ENCODE measurements around the gene DPP7.

DNA sequence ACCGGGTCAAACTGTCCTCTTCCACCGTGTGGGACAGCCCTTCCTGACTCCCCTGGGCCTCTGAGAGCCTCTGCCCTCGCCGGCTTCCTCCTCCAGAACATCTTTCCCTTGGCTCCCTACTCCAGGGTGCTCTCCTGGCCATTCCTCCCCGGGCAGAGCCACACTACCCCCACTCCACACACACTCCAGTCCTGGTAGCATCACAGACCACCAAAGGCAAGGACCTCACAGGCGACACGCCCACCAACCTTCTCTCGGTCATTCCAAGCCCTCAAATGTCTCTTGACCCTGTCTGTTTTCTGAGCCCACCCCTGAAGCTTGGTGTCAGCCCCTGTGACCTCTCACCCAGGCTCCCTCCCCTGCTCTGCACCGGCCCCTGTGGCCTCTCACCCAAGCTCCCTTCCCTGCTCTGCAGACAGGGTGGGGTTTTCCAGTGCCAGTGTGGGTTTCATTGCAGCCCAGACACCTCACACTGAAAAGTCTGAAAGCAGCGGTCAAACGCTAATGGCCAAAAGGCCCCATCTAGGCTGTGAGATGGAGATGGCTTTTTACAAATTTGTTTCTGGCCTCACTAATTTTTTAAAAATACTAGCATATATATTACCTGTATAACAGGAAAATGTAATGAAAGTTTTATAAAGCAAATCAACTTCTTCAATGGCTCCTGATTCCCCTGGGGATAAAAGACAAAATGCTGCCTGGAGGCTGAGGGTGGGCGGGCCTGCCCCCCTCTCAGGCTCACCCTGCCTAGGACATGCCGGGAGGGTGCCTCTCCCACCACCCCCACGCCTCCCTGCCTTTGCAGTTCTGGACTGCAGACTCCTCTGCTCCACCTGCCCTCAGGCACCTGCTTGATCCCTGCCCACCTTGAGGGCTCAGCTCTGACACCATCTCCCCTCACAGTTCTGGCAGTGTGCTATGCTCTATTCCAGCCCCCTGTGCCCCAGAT, 44.8 kb upstream of the DPP7 start:
- TF ChIP-seq, protein P1, sequence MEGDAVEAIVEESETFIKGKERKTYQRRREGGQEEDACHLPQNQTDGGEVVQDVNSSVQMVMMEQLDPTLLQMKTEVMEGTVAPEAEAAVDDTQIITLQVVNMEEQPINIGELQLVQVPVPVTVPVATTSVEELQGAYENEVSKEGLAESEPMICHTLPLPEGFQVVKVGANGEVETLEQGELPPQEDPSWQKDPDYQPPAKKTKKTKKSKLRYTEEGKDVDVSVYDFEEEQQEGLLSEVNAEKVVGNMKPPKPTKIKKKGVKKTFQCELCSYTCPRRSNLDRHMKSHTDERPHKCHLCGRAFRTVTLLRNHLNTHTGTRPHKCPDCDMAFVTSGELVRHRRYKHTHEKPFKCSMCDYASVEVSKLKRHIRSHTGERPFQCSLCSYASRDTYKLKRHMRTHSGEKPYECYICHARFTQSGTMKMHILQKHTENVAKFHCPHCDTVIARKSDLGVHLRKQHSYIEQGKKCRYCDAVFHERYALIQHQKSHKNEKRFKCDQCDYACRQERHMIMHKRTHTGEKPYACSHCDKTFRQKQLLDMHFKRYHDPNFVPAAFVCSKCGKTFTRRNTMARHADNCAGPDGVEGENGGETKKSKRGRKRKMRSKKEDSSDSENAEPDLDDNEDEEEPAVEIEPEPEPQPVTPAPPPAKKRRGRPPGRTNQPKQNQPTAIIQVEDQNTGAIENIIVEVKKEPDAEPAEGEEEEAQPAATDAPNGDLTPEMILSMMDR (IDR thresholded peaks at IDR 0.05): no peak
- TF ChIP-seq POLR2A (IDR thresholded peaks at IDR 0.05): no peak

Data from lower leg skin (tissue), 3 donors.